Upper lobe of left lung (tissue), 4 donors: ENCODE data around the gene ALKBH4.

ENCODE experiments used
- POLR2A ChIP-seq, 4 donors: fragments of 450-650 bp; IDR thresholded peaks; one replicate each; pipeline ENCODE4 v1.5.1; 2016 to 2017; ENCODE audit warnings: antibody characterized with exemption in 4 of 4, mild to moderate bottlenecking in 2 of 4
- POLR2AphosphoS5 ChIP-seq, 2 donors: sonication (generic); formaldehyde crosslinking; IDR thresholded peaks; one replicate each; pipeline ENCODE4 v1.5.1; 2017; ENCODE audit warnings: antibody characterized with exemption in 2 of 2
- TF ChIP-seq, protein P1 (sequence below), 6 experiments: fragments of 450-650 bp in 4 of 6; fragments of 200-600 bp in 2 of 6; sonication (generic) in 2 of 6; IDR thresholded peaks; one replicate each; pipeline ENCODE4 v1.5.1; 2016 to 2019; ENCODE audit warnings: antibody characterized with exemption in 6 of 6

DNA sequence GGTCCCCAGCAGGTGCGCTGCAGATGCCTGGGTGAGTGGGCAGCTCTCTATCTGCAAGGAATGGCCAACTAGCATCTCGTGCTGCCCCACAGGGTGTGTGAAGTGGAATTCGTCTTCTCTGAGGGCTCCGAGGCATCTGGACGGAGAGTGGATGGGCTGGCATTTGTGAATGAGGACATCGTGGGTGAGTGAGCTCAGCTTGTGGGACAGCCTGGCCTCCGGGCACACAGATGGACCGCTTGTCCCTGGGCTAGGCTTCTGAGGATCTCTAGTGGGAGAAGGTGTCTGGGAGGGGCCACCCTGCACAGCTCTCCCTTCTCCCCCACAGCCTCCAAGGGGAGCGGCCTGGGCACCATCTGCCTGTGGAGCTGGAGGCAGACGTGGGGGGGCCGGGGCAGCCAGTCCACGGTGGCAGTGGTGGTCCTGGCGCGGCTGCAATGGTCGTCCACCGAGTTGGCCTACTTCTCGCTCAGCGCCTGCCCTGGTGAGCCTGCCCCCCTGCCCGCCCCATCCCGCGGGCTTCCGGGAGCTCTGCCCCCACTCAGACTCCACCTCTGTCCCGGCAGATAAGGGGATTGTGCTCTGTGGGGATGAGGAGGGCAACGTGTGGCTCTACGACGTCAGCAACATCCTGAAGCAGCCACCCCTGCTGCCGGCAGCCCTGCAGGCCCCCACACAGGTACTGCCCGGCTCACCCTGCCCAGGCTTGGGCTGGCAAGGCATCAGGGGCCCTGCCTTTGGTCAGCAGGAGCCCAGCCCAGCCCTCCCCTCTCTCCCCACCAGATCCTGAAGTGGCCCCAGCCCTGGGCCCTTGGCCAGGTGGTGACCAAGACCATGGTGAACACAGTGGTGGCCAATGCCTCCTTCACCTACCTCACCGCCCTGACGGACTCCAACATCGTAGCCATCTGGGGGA is 7.7 kb upstream of the ALKBH4 start:
- TF ChIP-seq, protein P1, sequence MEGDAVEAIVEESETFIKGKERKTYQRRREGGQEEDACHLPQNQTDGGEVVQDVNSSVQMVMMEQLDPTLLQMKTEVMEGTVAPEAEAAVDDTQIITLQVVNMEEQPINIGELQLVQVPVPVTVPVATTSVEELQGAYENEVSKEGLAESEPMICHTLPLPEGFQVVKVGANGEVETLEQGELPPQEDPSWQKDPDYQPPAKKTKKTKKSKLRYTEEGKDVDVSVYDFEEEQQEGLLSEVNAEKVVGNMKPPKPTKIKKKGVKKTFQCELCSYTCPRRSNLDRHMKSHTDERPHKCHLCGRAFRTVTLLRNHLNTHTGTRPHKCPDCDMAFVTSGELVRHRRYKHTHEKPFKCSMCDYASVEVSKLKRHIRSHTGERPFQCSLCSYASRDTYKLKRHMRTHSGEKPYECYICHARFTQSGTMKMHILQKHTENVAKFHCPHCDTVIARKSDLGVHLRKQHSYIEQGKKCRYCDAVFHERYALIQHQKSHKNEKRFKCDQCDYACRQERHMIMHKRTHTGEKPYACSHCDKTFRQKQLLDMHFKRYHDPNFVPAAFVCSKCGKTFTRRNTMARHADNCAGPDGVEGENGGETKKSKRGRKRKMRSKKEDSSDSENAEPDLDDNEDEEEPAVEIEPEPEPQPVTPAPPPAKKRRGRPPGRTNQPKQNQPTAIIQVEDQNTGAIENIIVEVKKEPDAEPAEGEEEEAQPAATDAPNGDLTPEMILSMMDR (IDR thresholded peaks at IDR 0.05) = no peak
- TF ChIP-seq POLR2A (IDR thresholded peaks at IDR 0.05) = no peak
- TF ChIP-seq POLR2AphosphoS5 (IDR thresholded peaks at IDR 0.05) = no peak
